ENCODE measurements around the gene SGMS1. TPM values are rescaled to one million over a fixed set of nuclear protein-coding genes. Genes with fewer than 3 reads are reported as not detected.

SGMS1 gene
- total and polyA plus RNA-seq, 2 donors (not counting 1 experiment from before 2014, with no cell fraction given): 10.0 to 43.5 TPM

- ChIA-PET POLR2A (no interaction called here), CTCF (no interaction called here)
- no peaks in the 10 kb centered on the region for H3K4me1 Mint-ChIP-seq
Observed at GRCh38 chr10:50286996-50287803, 336.6 kb downstream of the SGMS1 start.

GRCh38 chr10:50286517-50286916 lies 337.2 kb downstream of the SGMS1 start:
- no peaks in the 10 kb centered on the region for H4K20me1 ChIP-seq (ENCODE audit: control insufficient read depth, insufficient read depth, low read length, poor library complexity, severe bottlenecking)
- no peaks in the 10 kb centered on the region for H3K9me3 ChIP-seq (ENCODE audit: control extremely low read depth in 1 of 3, control insufficient read depth in 2 of 3, insufficient read depth in 1 of 3, low read length in 2 of 3)
- ATAC-seq (ENCODE audit: low read depth): no peak
- peaks cover 0 to 8% (median 3%) of the 10 kb centered on the region in 4 experiments for H3K27me3 ChIP-seq (replicated peaks in 1 of 4; ENCODE audit: control extremely low read depth in 1 of 4, control insufficient read depth in 3 of 4, insufficient read depth in 4 of 4, low read length in 3 of 4)
- no peaks in the 10 kb centered on the region for H3K9me3 Mint-ChIP-seq (ENCODE audit: insufficient read depth)
- POLR2A ChIA-PET: no interaction called here
- H3K27ac Mint-ChIP-seq: no peak overlapping the region
- CTCF ChIA-PET: no interaction called here
- no peaks in the 10 kb centered on the region for H3K4me1 Mint-ChIP-seq
- no CpG with 5 or more reads among the region's 2 CpGs for WGBS (ENCODE audit: insufficient coverage)
- H3K27me3 Mint-ChIP-seq: peaks cover 23% of the 10 kb centered on the region
- TF ChIP-seq, protein P1, sequence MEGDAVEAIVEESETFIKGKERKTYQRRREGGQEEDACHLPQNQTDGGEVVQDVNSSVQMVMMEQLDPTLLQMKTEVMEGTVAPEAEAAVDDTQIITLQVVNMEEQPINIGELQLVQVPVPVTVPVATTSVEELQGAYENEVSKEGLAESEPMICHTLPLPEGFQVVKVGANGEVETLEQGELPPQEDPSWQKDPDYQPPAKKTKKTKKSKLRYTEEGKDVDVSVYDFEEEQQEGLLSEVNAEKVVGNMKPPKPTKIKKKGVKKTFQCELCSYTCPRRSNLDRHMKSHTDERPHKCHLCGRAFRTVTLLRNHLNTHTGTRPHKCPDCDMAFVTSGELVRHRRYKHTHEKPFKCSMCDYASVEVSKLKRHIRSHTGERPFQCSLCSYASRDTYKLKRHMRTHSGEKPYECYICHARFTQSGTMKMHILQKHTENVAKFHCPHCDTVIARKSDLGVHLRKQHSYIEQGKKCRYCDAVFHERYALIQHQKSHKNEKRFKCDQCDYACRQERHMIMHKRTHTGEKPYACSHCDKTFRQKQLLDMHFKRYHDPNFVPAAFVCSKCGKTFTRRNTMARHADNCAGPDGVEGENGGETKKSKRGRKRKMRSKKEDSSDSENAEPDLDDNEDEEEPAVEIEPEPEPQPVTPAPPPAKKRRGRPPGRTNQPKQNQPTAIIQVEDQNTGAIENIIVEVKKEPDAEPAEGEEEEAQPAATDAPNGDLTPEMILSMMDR (IDR thresholded peaks at IDR 0.05): no peak
- no peak for TF ChIP-seq EZH2 (IDR thresholded peaks at IDR 0.05; ENCODE audit: borderline replicate concordance, insufficient read depth, low read depth, low read length, poor library complexity, severe bottlenecking)
- no peaks in the 10 kb centered on the region for H3K79me2 ChIP-seq (ENCODE audit: control insufficient read depth, insufficient read depth, low read length)
- H3K4me3 Mint-ChIP-seq: no peak overlapping the region
- no peaks in the 10 kb centered on the region for H3K36me3 ChIP-seq (replicated peaks in 1 of 2; ENCODE audit: control extremely low read depth in 1 of 2, control insufficient read depth in 1 of 2, extremely low read depth in 1 of 2, insufficient read depth in 2 of 2, low read length in 1 of 2)
- H3K4me1 ChIP-seq (ENCODE audit: control insufficient read depth in 2 of 2, insufficient read depth in 2 of 2, low read length in 2 of 2): no peaks in the 10 kb centered on the region
- intact Hi-C loops (cut with micrococcal nuclease): no loop called here
- H2AFZ ChIP-seq (ENCODE audit: insufficient read depth, low read depth, low read length, poor library complexity, severe bottlenecking): no peak overlapping the region
- DNase-seq: no peak
- H3K4me2 ChIP-seq (replicated peaks; ENCODE audit: low read depth, low read length, poor library complexity, severe bottlenecking): no peak overlapping the region
- H3K9ac ChIP-seq (ENCODE audit: low read length): no peak overlapping the region
- no peak overlapping the region for H3K27ac ChIP-seq (ENCODE audit: low read length in 2 of 2)
- no peak overlapping the region for H3K4me3 ChIP-seq (ENCODE audit: control extremely low read depth in 1 of 5, extremely low read depth in 1 of 5, insufficient read depth in 1 of 5, low read depth in 2 of 5, low read length in 4 of 5)

More at GRCh38 chr10:50286996-50287803, 336.6 kb downstream of the SGMS1 start:
- Histone ChIP-seq H3K4me1 (ENCODE audit: control insufficient read depth in 2 of 2, insufficient read depth in 2 of 2, low read length in 2 of 2) (no peaks in the 10 kb centered on the region), H4K20me1 (ENCODE audit: control insufficient read depth, insufficient read depth, low read length, poor library complexity, severe bottlenecking) (no peaks in the 10 kb centered on the region), H3K4me2 (replicated peaks; ENCODE audit: low read depth, low read length, poor library complexity, severe bottlenecking) (no peak overlapping the region), H3K4me3 (ENCODE audit: control extremely low read depth in 1 of 5, extremely low read depth in 1 of 5, insufficient read depth in 1 of 5, low read depth in 2 of 5, low read length in 4 of 5) (no peak overlapping the region), H2AFZ (ENCODE audit: insufficient read depth, low read depth, low read length, poor library complexity, severe bottlenecking) (no peak overlapping the region), H3K9me3 (ENCODE audit: control extremely low read depth in 1 of 3, control insufficient read depth in 2 of 3, insufficient read depth in 1 of 3, low read length in 2 of 3) (no peaks in the 10 kb centered on the region), H3K79me2 (ENCODE audit: control insufficient read depth, insufficient read depth, low read length) (no peaks in the 10 kb centered on the region), H3K9ac (ENCODE audit: low read length) (no peak overlapping the region), H3K27ac (ENCODE audit: low read length in 2 of 2) (no peak overlapping the region), H3K36me3 (replicated peaks in 1 of 2; ENCODE audit: control extremely low read depth in 1 of 2, control insufficient read depth in 1 of 2, extremely low read depth in 1 of 2, insufficient read depth in 2 of 2, low read length in 1 of 2) (no peaks in the 10 kb centered on the region), H3K27me3 (replicated peaks in 1 of 4; ENCODE audit: control extremely low read depth in 1 of 4, control insufficient read depth in 3 of 4, insufficient read depth in 4 of 4, low read length in 3 of 4) (peaks cover 0 to 5% (median under 1%) of the 10 kb centered on the region in 4 experiments)
- no peak for ATAC-seq (ENCODE audit: low read depth)
- intact Hi-C loops (cut with micrococcal nuclease): no loop called here
- TF ChIP-seq, protein P1 (IDR thresholded peaks at IDR 0.05): no peak
- no peak for TF ChIP-seq EZH2 (IDR thresholded peaks at IDR 0.05; ENCODE audit: borderline replicate concordance, insufficient read depth, low read depth, low read length, poor library complexity, severe bottlenecking)
- 85% methylated on average over 8 of the region's 9 CpGs for WGBS (ENCODE audit: insufficient coverage)
- no peaks in the 10 kb centered on the region for H3K9me3 Mint-ChIP-seq (ENCODE audit: insufficient read depth)
- H3K4me3 Mint-ChIP-seq: no peak overlapping the region
- H3K27me3 Mint-ChIP-seq: peaks cover 16% of the 10 kb centered on the region
- DNase-seq: no peak
- H3K27ac Mint-ChIP-seq: no peak overlapping the region
